ENCODE results near the gene CDH13. TPM values are rescaled to one million over a fixed set of nuclear protein-coding genes. Genes with fewer than 3 reads are reported as not detected.

The CDH13 gene
- total RNA-seq, 1 experiment from 2014 or later = 2.1 TPM

- H3K4me1 ChIP-seq (ENCODE audit: insufficient read depth, low read length, poor library complexity, severe bottlenecking) = no peaks in the 10 kb centered on the region
- H3K27me3 ChIP-seq (replicated peaks; ENCODE audit: insufficient read depth, low read depth, low read length, poor library complexity) = peaks cover 43% of the 10 kb centered on the region
- no peak overlapping the region for H3K27ac ChIP-seq (ENCODE audit: low read depth, low read length, poor library complexity, severe bottlenecking)
- no TSS peak for BruUV-seq (replicated peaks)
- POLR2A ChIA-PET (ENCODE audit: low non-redundant PET) = no interaction called here
- CTCF ChIA-PET = no interaction called here
- no peak overlapping the region for H3K4me3 ChIP-seq (ENCODE audit: low read depth, low read length, poor library complexity, severe bottlenecking)
- H3K9me3 ChIP-seq (ENCODE audit: low read depth, low read length, poor library complexity, severe bottlenecking) = no peaks in the 10 kb centered on the region
- DNase-seq (ENCODE audit: low spot score) = no peak
- no peaks in the 10 kb centered on the region for H3K36me3 ChIP-seq (ENCODE audit: insufficient read depth, low read length, poor library complexity, severe bottlenecking)
- intact Hi-C loops (cut with micrococcal nuclease; ENCODE audit: unreplicated experiment) = no loop called here
- TF ChIP-seq, protein P1, sequence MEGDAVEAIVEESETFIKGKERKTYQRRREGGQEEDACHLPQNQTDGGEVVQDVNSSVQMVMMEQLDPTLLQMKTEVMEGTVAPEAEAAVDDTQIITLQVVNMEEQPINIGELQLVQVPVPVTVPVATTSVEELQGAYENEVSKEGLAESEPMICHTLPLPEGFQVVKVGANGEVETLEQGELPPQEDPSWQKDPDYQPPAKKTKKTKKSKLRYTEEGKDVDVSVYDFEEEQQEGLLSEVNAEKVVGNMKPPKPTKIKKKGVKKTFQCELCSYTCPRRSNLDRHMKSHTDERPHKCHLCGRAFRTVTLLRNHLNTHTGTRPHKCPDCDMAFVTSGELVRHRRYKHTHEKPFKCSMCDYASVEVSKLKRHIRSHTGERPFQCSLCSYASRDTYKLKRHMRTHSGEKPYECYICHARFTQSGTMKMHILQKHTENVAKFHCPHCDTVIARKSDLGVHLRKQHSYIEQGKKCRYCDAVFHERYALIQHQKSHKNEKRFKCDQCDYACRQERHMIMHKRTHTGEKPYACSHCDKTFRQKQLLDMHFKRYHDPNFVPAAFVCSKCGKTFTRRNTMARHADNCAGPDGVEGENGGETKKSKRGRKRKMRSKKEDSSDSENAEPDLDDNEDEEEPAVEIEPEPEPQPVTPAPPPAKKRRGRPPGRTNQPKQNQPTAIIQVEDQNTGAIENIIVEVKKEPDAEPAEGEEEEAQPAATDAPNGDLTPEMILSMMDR (conservative IDR thresholded peaks at IDR 0.05; ENCODE audit: low read depth, low read length) = no peak
- TF ChIP-seq EZH2 (IDR thresholded peaks at IDR 0.05; ENCODE audit: borderline replicate concordance, low read depth, low read length, poor library complexity, severe bottlenecking) = no peak
Measured at GRCh38 chr16:83115491-83116232, 488.9 kb downstream of the CDH13 start.

GRCh38 chr16:83116274-83116892 is 489.6 kb downstream of the CDH13 start:
- POLR2A ChIA-PET (ENCODE audit: low non-redundant PET) = no interaction called here

GRCh38 chr16:83117810-83118209 is 491.0 kb downstream of the CDH13 start:
- ChIA-PET POLR2A (ENCODE audit: low non-redundant PET) (no interaction called here), CTCF (no interaction called here)

More at GRCh38 chr16:83116274-83116892, 489.6 kb downstream of the CDH13 start:
- no TSS peak for BruUV-seq (replicated peaks)
- CTCF ChIA-PET = no interaction called here
- TF ChIP-seq, protein P1 (conservative IDR thresholded peaks at IDR 0.05; ENCODE audit: low read depth, low read length) = no peak
- TF ChIP-seq EZH2 (IDR thresholded peaks at IDR 0.05; ENCODE audit: borderline replicate concordance, low read depth, low read length, poor library complexity, severe bottlenecking) = no peak
- no peak for DNase-seq (ENCODE audit: low spot score)
- intact Hi-C loops (cut with micrococcal nuclease; ENCODE audit: unreplicated experiment) = no loop called here
- no peak overlapping the region for H3K4me3 ChIP-seq (ENCODE audit: low read depth, low read length, poor library complexity, severe bottlenecking)
- no peaks in the 10 kb centered on the region for H3K36me3 ChIP-seq (ENCODE audit: insufficient read depth, low read length, poor library complexity, severe bottlenecking)
- H3K27ac ChIP-seq (ENCODE audit: low read depth, low read length, poor library complexity, severe bottlenecking) = no peak overlapping the region
- no peaks in the 10 kb centered on the region for H3K4me1 ChIP-seq (ENCODE audit: insufficient read depth, low read length, poor library complexity, severe bottlenecking)
- peaks cover 42% of the 10 kb centered on the region for H3K27me3 ChIP-seq (replicated peaks; ENCODE audit: insufficient read depth, low read depth, low read length, poor library complexity)
- no peaks in the 10 kb centered on the region for H3K9me3 ChIP-seq (ENCODE audit: low read depth, low read length, poor library complexity, severe bottlenecking)

More at GRCh38 chr16:83117810-83118209, 491.0 kb downstream of the CDH13 start:
- no peak for TF ChIP-seq EZH2 (IDR thresholded peaks at IDR 0.05; ENCODE audit: borderline replicate concordance, low read depth, low read length, poor library complexity, severe bottlenecking)
- TF ChIP-seq, protein P1 (conservative IDR thresholded peaks at IDR 0.05; ENCODE audit: low read depth, low read length) = no peak
- Histone ChIP-seq H3K27ac (ENCODE audit: low read depth, low read length, poor library complexity, severe bottlenecking) (no peak overlapping the region), H3K27me3 (replicated peaks; ENCODE audit: insufficient read depth, low read depth, low read length, poor library complexity) (peaks cover 28% of the 10 kb centered on the region), H3K4me1 (ENCODE audit: insufficient read depth, low read length, poor library complexity, severe bottlenecking) (no peaks in the 10 kb centered on the region), H3K36me3 (ENCODE audit: insufficient read depth, low read length, poor library complexity, severe bottlenecking) (no peaks in the 10 kb centered on the region), H3K9me3 (ENCODE audit: low read depth, low read length, poor library complexity, severe bottlenecking) (no peaks in the 10 kb centered on the region), H3K4me3 (ENCODE audit: low read depth, low read length, poor library complexity, severe bottlenecking) (no peak overlapping the region)
- no TSS peak for BruUV-seq (replicated peaks)
- intact Hi-C loops (cut with micrococcal nuclease; ENCODE audit: unreplicated experiment) = no loop called here
- DNase-seq (ENCODE audit: low spot score) = no peak

Data from A673 (cell line).